Mammary epithelial cell (primary cell): ENCODE results near the gene CBLB.

ENCODE experiments used
- CTCF ChIP-seq, 2 donors: IDR thresholded peaks in 1 of 2; conservative IDR thresholded peaks in 1 of 2; 2 replicates each; pipeline ENCODE4 v1.5.1; 2011 to 2012; ENCODE audit warnings: inconsistent platforms in 2 of 2, low read length in 2 of 2, mild to moderate bottlenecking in 2 of 2, control low read depth in 1 of 2, low read depth in 1 of 2; ENCODE audit not compliant: insufficient read depth in 1 of 2; ENCODE audit errors: extremely low read depth in 1 of 2
- EZH2 ChIP-seq: IDR thresholded peaks from 2 replicates; pipeline ENCODE4 v1.6.1; 2012; ENCODE audit warnings: low read length, inconsistent platforms, borderline replicate concordance

- TF ChIP-seq CTCF (conservative IDR thresholded peaks at IDR 0.05 in 1 of 2, IDR thresholded peaks at IDR 0.05 in 1 of 2; ENCODE audit: extremely low read depth in 1 of 2, insufficient read depth in 1 of 2, low read depth in 1 of 2, low read length in 2 of 2) (no peak), EZH2 (no peak)
Observed at GRCh38 chr3:105764378-105765307, 104.2 kb downstream of the CBLB start.
